Transverse colon (tissue), 4 donors: ENCODE measurements around the gene HFM1.

Source experiments
- EP300 ChIP-seq: sonication (generic); formaldehyde crosslinking; IDR thresholded peaks from one replicate; pipeline ENCODE4 v1.6.1; 2017; ENCODE audit warnings: antibody characterized with exemption, low read depth
- POLR2A ChIP-seq: fragments of 450-650 bp; IDR thresholded peaks from one replicate; pipeline ENCODE4 v1.6.1; 2016; ENCODE audit warnings: antibody characterized with exemption, mild to moderate bottlenecking, moderate library complexity
- POLR2AphosphoS5 ChIP-seq, 3 donors: sonication (generic); formaldehyde crosslinking; IDR thresholded peaks; one replicate each; pipeline ENCODE4 v1.6.1; 2016; ENCODE audit warnings: antibody characterized with exemption in 3 of 3
- TF ChIP-seq, protein P1 (sequence below), 5 experiments: fragments of 200-600 bp in 3 of 5; fragments of 450-650 bp in 2 of 5; sonication (generic) in 3 of 5; IDR thresholded peaks; 1 replicate in 2 of 5; 2 replicates in 3 of 5; pipeline ENCODE4 v1.5.1; 2016 to 2017; ENCODE audit warnings: antibody characterized with exemption in 5 of 5, inconsistent platforms in 3 of 5, mild to moderate bottlenecking in 2 of 5, moderate library complexity in 1 of 5

DNA sequence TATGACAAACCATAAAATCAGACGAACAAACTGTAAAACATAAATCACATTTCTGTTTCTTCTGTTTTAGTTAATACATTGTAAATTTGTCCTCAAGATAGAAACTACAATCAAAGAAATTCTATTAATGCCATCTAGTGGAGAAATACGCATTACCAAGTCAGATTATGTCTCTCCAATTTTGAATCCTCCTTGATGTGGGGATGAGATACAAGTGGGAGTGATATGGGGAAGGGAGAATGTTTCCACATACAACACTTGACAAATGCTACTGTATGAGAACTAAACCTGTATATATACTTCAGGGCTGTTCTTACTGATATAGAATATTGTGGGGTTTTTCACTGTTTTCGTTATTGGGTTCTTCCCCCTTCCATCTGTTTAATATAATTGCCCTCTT, 2.6 kb downstream of the HFM1 start:
- TF ChIP-seq, protein P1, sequence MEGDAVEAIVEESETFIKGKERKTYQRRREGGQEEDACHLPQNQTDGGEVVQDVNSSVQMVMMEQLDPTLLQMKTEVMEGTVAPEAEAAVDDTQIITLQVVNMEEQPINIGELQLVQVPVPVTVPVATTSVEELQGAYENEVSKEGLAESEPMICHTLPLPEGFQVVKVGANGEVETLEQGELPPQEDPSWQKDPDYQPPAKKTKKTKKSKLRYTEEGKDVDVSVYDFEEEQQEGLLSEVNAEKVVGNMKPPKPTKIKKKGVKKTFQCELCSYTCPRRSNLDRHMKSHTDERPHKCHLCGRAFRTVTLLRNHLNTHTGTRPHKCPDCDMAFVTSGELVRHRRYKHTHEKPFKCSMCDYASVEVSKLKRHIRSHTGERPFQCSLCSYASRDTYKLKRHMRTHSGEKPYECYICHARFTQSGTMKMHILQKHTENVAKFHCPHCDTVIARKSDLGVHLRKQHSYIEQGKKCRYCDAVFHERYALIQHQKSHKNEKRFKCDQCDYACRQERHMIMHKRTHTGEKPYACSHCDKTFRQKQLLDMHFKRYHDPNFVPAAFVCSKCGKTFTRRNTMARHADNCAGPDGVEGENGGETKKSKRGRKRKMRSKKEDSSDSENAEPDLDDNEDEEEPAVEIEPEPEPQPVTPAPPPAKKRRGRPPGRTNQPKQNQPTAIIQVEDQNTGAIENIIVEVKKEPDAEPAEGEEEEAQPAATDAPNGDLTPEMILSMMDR (IDR thresholded peaks at IDR 0.05) = peak in 4 of 5 experiments; percentile 19 to 43 (median 36)
- TF ChIP-seq EP300 (no peak), POLR2AphosphoS5 (IDR thresholded peaks at IDR 0.05) (no peak), POLR2A (no peak)
